ENCODE data around the gene ASTN2.

Gene ASTN2

DNA sequence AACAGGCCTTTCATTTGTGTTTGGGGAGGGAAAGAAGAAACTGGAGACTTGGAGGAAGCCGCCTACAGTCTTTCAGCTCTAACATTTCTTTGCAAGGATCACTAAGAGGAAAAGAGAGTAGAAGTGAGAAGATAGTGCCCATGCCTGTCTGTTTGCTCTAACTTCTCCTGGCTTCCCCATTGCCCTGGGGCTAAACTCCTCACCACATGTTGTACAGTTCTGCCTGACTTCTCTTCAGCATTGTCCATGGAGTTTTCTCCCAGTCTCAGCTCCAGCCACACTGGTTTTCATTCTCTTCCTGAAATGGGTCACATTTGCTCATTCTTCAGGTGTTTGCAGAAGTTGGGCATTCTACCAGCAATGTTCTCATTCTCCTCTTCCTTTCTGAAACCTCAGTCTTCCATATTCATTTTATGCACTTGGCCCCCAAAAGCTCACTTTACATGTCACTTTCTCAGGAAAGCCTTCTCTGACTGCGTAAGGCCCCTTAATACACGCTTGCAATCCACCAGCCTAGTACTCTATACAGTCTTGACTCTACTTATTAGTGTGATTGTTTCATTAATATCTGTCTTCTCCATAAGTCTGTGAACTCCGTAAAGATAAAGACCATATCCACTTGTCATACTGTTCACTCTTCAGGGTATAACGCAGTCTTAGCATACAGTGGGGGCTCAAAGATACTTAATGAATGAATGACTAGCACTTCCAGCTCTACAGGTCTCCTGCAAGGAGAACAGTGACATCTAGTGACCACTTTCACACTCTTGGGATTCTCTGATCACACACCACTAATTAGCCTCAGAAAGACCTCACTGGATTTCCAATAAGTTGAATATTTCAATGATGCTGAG lies 768.0 kb downstream of the ASTN2 start:
- ATAC-seq, result no peak

DNA sequence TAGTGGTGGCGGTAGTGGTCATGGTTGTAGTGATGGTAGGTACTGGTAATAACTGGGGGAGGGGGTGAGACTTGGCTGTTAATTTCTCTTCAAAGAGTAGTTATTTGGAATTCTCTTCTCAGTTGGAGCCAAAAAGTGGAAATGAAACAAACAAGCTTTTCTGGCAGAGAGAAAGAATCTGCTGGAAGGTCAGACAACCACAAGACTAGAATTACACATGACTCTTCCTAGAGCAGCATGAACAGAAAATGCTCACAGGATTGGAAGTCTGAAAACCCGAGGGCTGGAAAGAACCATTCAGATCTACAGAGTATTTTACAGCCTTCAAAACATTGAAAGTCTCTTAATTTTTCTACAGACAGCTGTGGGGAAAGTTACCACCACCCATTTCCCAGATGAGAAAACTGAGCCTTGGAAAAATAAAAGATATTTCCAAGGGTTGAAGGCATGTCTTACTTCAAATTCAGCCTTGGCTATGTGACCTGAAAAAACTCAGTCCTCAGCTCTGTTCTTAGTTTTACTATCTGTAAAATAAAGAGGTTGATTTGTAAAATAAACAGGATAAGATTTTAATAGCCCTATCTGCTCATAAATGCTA lies 770.7 kb downstream of the ASTN2 start:
- no peak for ATAC-seq

DNA sequence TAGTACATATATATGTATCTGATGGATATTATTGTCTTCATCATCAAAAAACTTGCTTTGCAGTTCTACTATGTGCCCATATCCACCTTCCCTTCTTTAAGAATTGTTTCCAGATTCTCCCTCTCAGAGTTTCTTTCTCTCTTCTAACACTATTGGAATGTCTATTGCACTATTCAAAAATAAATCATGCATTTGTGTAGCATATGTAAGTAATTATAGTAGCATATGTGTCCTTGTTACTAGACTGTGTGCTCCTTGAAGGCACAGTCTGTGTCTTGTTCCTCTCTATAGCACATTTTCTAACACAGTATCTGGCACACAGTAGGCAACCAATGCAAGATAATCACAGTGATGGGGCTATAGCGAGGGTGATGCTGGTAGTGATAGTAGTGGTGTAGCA lies 771.2 kb downstream of the ASTN2 start:
- ATAC-seq, result no peak

DNA sequence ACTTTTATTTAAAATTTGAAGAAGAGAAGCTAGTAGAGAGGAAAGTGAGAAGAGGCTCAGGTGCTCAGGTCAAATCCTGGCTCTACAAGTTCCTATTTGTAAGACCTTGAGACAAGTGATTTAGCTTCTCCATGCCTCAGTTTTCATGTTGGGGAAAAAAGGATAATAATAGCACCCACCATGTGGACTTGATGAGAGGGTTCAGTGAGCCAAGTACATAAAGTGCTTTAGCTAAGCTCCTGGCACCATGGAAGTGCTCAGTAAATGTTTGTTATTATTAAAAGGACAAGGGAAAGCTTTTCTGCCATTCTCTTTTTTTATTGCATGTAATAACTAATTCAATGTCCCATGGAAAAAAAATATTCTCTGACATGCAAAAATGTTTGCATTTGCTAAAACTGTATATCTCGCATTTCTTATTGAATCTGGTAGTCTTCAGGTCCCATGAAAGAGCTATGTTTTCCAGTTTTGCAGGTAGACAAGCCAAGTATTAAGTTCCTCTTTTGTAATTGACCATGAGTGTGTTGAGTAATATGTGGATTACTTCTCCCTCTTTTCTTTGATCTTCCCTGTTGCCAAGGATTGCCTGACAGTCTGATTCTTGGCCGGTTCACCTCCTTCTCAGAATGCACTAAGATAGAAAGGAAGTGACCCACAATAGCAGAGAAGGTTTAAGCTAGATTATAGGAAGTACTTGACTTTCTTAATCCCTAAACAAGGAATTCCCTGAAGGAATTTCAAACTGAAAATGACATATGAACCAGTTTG lies 773.4 kb downstream of the ASTN2 start:
- no peak for ATAC-seq

DNA sequence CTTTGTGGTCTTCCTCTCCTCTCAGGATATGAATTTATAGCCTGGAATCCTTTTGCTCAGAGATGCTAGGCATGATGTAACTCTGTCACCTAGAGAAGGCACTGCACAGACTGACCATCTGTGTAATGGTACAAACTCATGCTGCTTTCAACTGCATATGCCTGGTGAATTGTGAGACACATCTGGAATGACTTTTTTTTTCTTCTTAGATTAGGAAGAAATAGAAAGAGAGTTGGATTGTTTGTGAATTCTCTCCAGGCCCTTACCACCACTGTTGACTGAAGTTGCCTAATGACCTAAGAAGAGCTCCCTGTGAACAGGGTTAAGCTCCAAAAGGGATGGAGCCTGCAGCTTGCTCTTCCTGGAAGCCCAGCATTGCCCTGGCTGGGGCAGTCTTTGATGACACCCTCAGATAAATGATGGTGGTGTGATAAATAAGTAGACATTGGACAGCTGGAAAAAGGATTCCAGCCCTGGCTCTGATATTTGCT lies 775.6 kb downstream of the ASTN2 start:
- no peak for ATAC-seq

DNA sequence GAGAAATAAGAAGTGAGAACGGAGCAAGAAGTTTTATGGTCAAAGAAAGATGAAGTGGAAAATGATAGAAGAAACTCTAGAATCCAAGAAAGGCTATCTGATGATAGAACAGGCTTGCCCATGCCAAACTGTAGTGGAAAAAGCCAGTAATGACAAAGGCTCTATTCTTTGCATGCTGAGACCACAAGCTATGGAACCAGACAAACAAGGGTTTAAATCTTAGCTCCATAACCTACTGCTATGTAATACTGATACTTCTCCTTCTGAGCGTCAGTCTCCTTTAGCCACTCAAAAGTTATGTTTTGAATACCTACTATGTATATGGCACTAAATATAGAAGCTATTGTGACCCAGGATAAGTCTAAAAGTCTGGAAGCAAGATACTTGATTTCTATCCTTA lies 778.9 kb downstream of the ASTN2 start:
- no peak for ATAC-seq

DNA sequence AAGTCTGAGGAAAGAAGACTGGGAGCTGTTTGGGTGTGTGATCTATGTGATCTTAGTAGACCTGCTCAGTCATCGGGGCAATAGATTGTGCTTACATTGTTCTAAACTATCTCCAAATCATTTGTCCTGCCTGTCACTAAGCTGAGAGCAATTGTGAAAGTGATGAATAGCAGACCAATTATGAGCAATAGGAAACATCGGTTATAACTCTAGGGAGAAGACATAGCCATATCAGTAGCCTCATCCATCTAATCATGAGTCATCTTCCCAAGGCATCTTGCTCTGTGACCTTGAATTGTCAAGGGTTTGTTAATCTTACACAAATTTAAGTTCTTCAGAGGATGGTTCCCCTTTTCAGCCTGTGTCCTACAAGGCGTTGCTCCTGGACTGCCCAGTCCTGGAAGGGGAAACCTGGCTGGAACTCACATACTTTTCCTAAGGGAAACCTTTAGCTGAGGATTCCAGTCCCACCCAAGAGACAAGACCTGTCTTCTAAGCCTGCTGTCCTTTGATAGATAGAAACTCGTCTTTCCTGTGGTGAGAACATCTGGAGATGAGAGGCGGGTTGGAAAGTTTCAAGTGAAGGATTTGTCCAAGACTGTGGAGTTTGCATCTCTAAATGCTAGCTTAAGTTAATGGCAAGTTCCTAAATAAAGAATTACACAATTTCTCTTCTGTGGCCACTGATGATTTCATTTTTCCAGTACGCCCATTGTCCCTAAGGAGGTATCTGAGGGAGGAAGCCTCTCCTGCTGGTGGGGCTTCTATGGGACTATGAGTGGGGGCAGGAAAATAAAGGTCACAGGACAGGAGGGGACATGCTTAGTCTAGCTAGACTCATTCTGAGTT lies 781.6 kb downstream of the ASTN2 start:
- no peak for ATAC-seq

DNA sequence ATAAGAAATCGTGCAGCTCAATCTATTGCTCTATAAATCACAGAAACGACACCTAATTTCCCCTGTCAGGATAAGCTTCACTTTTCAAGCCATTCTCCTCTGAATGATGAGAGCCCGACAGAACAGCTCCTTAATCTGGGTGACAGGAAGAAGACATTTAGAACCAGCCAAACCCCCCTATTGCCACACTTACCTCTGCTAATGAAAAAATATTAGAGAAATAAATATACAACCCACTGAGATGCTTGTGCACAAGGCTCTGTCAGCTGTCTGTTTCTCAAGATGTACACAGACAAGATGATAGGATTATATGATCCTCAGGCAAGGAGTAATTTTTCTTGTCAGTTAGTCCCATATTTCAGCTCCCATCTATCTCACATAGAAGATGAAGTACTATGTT lies 785.2 kb downstream of the ASTN2 start:
- no peak for ATAC-seq

DNA sequence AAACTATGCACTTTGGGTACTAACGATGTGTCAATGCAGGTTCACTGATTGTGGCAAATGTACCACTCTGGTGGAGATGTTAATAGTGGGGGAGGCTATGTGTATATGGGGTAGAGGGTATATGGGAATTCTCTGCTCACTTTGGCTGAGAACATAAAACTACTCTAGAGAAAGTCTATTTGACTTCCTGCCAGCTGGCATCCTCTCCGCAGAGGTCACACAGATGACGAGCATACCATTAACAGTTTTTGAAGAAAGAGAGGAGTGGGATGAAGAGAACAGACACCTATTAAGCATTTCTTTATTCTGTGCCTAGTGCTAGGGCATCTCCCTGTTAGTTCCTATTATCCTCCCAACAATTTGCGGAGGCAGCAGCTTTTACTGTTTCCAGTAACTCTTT lies 786.1 kb downstream of the ASTN2 start:
- ATAC-seq, result no peak

DNA sequence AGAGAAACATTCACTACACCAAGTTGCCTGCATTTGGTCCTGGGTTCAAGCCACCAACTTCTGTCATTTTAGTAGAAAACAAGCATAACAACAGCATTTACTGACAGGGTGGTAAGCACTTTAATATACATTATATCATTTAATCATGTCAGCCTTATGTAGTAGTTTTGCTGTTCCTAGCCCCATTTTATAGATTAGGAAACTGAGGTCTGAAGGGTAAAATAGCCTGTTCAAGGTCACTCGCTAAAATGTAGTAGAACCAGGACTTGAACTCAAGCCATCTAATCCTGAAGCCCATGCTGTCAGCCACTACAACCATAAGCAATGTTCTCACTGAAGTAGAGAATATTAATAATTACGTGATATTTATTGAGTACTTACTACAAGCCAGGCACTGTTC lies 787.4 kb downstream of the ASTN2 start:
- no peak for ATAC-seq

DNA sequence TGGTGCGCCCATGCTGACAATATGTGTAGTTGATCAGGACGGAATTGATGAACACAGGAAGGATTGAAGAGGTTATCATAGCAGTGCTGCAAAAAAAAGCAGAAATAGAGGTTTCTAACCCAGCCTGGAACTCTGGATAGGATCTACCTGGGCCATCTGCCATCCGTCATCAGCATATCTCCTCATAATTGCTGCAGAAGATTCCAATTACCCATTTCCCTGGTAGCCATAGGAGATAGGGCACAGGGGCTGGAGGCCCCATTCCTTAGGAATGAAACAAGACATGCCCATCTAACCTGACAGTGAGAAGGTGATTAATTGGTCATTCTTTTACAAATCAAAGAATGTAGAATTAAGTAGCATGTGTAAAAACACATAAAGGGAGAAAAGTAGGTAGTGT lies 788.1 kb downstream of the ASTN2 start:
- no peak for ATAC-seq

DNA sequence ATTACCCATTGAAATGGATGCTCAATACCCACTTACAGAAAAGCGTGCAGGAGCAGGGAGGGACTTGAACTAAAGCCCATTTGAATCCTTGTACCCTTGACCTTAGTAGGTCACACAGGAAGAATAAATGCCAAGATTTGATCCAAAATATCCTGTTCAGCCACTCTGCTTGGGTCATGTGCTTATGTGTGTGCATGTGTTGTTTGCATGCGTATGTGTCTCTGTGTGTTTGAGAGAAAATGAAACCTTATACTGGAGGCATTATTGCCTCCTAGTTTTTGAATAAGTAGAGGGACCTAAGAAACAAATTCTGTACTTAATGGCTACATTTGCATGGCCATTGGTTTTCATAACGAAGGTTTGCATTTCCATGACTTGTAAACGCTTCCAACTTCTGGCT lies 791.1 kb downstream of the ASTN2 start:
- ATAC-seq, result no peak

DNA sequence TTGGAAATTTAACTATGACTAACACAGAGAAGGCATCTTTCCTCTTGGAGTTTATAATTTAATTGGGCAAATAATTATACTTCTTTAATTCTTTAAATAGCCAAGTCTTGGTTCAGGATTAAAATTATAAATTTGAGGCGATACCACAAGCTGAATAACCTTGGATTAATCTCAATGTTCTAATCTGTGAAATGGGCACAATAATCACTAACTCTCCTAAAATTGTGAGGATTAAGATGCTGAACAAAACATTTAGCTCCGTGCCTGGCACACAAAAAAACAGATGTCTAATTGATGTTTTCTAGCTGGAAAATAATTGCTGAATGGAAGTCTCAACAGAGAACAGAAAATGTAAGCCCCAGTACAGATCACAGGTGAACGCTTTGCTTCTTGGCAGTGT lies 797.5 kb downstream of the ASTN2 start:
- ATAC-seq, result no peak

DNA sequence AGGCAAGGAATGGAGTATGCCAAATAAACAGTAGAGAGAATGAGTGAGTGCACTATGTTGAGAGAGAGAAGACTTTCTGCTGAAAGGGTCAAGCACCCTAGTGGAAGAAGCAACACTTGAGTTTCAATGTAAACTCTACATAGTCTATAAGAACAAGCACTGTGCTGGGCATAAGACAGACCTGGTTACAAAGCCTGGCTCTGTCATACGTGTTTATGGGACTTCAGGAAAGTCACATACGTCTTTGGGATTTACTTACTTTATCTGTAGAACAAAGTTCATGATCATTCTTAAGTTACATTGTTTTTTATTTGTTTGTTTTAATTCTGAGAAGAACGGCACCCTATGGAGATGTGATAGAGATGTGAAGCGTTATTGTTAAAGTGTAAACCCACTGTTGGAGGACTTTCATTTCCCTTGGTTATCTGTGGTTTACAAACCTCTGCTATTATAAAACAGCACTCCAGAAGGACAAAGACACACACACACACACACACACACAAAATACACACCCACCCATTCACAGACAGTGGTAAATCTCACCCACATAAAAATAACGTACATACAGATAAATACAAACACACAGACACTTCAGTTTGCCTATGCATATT lies 798.4 kb downstream of the ASTN2 start:
- no peak for ATAC-seq

DNA sequence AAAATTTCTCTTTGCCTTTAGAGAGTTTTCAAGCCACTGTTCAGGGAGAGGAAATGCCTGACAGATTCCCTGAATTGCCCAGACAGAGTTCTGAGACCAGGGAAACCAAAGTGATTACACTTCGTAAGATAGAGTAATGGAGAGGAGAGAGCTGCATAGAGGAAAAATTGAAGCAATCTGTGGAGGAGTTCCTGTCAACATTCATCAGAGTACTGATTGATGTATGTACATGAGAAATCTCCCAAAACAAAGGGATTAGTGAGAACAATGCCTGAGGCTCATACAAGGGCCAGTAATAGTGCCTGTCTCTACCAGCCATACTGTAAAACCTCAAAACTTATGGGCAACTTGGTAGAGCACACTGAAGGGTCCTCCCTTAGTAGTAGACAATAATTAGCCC lies 806.8 kb downstream of the ASTN2 start:
- ATAC-seq, result no peak

DNA sequence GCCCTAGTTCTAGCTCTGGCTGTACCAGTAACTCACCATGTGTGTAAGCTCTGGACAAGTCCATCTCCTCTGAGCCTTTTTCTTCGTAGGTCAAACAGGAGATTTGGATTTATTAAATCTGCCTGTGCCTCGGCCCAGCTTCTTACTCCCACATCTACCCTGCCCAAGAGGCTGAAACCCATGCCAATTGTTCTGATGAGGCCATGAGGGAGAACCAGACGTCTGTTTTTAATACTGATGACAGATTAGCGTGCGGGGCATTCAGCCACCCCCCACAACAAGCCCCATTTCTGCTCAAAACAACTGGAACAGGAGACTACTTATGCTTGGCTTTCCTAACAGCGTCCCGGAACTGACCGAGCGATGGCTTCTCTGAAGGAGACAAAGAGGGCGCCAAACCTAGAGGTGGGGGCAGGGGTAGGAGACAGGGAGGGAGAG lies 808.9 kb downstream of the ASTN2 start:
- no peak for ATAC-seq

DNA sequence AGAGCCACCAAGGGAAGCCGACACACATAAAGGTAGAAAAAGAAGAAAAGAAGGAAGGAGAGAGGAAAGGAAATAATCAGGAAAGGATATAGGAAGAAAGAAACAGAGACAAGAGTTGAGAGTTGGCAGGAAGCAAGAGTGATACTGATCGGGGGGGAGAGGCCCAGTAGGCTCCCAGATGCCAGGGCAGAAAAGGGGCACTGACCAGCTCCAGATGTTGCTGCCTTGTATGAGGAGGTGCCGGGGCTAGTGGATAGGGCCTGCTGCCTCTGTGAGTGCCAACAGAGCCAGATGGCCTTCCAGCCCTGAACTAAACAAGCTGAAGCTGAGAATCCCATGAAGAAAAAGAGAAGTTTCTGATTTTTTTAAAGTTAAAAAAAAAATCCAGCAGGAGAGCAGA lies 809.8 kb downstream of the ASTN2 start:
- no peak for ATAC-seq

DNA sequence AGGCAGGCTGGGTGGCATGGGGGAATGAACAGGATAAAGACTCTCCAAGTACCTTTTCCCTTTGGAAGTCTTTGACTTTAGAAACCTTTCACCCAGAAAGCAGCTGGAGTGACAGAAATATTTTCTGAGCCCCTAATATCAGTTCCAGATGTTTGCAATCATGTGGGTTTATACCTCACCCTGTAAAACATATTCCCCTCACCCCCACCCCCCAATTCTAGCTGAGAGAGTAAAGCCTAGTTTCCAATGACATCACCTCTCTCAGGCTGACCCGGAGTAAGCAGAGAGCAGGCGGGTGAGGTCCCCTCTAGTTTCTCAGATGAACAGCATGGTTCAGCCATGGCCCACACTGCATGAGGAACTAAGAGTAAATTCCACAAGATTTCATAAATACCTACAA lies 810.6 kb downstream of the ASTN2 start:
- ATAC-seq, result no peak

DNA sequence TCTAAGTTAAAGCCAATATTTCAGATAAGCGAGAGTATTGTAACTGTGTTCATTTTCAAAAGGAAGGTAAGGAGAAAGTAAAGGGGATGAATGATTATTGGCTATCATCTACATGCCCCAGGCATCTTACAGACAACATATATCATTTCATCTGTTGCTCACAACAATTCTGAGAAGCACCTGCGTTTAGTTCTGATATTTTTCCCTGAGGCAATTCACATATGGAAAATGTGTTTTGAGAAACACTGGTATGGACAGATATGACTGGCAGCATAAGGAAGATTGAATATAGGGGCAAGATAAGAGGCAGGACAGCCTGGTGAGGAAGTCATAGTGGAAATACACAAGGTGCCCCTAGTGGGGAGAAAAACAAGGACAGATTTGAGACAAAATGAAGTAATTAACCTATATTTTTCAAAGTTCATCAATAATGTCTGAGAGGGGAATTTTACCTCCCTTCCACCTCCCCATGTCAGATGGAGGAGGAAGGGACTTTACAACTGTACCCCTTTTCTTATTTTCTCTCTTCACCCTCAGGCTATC lies 815.4 kb downstream of the ASTN2 start:
- ATAC-seq, result no peak

DNA sequence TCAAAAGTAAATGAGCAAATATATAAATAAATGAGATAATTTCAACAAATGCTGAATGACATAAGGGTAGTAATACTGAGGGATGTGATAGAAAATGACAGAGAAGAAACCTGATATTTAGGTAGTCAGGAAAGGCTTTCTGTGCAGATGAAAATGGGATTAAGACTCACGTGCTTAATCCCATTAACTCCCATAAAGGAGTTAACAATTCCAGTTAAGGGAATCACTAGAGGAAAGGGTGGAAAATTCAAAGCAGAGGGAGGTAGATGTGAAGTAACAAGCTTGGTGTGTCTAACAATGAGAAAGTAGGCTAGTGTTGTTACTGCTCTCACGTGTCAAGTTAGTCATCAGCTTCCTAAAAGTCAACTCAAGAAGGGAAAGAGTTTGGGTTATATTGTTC lies 818.2 kb downstream of the ASTN2 start:
- ATAC-seq, result no peak

DNA sequence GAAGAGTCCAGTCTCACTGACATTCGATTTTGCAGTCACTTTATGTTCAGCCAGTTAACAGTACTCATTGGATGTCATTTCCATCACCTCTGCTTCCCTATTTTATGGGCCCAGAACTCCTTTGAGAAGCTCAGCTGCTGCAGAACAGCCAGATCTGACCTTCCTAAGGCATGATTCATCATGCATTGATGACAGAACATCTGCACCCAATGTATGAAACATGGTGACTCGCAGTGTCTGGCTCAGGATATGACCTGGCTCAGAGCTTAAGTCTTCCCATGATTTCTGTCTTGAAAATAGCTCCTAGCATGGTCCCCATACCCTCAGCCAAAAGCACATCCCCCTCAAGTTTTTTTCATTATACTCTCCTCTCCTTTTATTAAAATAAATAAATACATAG lies 820.3 kb downstream of the ASTN2 start:
- ATAC-seq, result peak in 1 of 2 donors; percentile 32

DNA sequence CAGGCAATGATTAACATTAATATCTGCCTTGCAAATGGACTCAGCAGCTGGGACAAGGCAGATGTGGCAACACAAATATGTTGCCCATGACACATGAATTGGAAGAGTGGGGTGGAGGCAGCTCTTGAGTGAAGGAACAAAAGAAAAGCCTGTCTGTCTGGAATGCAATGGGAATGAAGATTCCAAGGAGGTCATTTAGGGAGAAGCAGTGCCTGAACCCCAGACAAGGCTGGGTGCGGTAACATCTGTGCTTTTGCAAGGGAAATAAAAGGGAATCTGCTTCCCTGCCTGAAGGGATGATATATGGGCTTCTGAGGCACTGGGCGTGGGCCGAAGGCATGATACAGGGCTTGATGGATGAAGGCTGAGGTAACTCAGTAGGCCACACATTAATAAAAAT lies 821.9 kb downstream of the ASTN2 start:
- no peak for ATAC-seq

All from activated CD4-positive, CD25-positive, alpha-beta regulatory T cell treated with anti-CD3 and anti-CD28 coated beads, Interleukin-2, amount 50 U/mL, for 24 hours (primary cell).